HCEC 1CT (cell line): ENCODE results near the gene USP6NL.
A peak's percentile ranks its signal among the peaks of the same experiment; 100 is the strongest.

Experiments
- DNase-seq: peaks from one replicate; pipeline ENCODE4 v3.0.0-alpha.2; 2017

Gene USP6NL

DNA sequence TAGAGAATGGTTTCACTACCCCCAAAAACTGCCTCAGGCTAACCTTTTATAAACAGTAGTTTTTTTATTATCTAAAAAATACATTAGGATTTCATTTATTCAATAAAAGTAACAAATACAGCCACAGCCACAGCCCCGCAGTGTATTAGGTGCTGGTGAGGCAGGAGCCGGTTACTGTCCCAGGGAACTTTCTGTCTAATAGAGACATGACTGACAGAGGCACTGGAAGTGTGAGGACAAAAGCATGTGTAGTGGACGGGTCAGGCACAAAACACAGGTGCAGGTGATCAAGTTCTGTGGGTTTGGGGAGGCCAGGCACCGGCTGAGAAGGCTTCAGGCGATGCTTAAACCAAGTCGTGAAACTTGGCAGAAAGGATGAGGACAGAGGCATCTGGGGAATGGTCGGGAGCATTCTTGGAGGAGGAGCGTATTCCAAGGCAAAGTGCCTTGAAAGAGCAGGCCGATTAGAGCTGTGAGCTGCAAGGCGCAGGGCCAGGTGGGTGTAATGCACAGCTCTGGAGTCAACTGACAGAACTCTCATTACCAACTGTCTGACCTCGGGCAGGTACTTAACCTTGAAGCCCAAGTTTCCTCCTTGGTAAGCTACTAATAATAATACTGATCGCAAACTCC lies 138.2 kb downstream of the USP6NL start:
- no peak for DNase-seq

DNA sequence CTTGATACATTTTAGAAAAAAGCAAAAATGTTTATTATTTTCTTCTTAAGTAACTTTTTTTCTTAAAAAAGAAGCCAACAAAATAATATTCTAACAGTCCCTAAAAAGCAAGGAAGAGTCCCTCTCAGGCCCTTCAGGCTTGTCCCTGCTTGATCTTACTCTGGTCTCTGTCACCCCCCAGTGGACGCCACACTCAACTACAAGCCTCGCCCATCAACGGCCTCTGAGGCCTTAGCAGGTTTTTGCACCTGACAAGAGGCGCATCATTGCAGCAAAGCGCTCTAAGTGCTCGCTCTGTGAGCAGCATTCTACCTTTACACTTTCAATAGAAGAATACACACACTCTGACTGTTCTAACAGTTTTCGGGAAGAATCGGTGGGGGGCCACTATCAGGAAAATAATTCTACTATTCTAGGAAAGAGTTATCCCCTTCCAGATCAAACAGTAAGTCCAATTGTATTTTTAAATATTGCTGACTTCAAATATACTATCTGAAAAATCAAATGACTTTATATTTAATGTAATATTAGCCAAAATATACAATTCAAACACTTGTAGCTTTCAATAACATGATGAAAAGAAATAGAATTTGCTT lies 139.2 kb downstream of the USP6NL start:
- DNase-seq: peak; percentile 47

DNA sequence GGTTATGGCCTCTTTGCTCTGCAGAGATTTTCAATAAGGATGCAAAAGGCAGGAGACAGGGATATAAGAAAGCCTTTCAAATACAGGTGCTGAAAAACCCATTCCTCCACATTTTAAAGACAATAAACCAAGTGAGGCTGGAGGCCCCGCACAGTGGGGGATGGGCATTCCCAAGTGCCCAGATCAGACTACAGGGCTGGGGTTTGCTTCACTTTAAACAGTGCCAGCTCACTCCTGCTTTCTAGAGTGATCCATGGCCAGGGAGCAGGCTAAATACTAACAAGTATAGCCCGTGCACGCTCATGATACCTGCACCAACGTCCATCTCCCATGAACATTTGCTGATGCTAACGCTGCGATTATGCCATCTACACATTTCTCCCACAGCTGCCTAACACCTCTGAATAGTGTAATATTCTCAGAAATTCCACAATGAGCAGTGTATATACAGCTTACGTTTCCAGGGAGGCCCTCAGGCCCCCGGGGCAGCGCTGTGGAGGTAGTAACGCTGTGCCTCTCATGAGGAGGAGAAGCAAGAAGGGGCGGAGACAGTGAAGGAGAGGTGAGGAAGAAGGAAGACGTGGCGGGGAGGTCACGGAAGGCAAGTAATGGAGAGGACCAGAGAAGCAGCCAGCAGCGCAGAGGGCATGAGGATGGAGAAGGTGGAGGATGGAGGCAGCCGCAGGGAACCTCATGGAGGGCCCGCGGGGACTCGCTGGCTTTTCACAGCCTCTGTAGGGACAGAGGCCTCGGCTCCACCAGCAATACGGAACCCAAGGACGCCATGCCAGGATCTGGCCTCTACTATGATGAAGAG lies 141.7 kb downstream of the USP6NL start:
- no peak for DNase-seq

DNA sequence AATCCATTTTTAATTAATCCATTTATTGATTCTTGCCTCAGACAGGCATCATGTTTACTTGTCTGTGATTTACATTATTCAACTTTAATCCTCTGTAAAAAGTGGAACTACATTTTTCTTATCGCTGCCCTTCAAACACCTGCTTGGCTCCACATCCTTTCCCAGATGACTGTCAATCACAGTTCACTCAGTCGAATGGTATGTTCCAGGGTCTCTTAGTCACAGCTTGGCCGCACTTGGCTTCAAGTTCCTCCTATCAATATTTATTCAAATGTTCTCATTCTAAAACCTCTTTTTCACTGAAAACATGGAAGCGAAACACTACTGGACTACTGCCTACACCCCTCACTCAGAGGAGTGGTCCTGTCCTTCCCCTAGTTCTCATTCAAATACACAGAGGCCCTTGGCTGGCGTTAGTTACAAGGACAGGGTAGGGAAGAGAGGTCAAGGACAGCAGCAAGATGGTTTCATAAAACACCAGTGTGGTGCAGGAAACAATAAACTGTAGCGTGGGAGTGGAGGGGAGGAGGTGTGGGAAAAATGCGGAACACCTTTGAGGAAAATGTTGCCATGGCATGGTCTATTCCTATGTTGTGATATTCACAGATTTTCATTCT lies 143.2 kb downstream of the USP6NL start:
- DNase-seq: peak; percentile 53

DNA sequence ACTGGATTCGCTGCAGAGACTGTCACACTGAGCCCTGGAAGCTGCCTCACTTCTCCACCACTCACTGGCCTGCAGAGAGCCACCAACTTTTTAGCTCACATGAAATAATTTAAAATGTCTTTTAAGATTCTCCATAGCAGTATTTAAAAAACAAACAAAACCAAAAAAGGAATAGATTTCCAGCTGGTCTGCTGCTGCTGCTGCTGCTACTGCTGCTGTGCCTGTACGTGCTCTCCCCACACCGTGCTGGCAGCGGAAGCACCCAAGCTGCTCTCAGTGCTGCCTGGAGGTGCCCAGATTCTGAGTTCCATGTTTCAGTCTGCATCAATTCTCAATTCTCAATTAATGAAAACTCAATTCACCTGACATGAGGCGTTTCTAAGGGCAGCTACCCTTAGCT lies 146.0 kb downstream of the USP6NL start:
- DNase-seq: no peak

DNA sequence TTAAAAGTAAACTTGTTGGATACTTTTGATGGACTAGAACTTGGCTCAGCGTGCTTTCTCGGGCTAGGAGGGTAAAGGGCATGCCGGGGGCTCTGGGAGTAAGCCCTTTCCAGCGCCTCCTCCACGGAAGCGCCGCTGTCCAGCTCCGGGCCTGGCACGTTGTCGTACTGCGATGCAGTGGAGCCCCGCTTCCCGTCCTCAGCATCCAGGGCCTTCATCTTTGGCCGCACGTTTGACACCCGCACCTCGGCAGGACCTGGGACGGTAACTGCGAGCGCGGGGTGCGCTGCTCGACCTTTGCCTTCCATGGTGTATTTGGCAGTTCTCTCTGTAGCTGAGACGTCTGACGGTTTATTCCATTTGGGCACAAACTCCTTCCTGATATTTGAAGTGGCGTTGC lies 148.3 kb downstream of the USP6NL start:
- no peak for DNase-seq

DNA sequence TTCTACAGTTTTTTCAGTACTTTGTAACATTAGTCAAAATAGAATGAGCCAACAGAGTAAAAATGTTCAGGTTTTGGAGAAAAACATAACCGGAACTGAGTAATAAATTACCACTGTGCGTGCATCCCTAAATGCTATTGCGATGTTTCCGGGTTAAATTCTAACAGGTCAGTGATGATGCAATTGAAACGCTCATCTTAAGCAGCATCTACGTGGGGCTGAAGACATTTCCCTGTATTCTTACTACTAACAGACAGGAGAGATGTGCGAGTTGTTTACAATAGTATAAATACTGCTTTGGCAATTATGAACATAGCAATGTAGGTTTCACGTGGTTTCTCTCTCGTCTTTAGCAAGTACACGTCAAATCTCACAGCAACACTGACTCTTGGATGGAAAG lies 149.4 kb downstream of the USP6NL start:
- DNase-seq: no peak

DNA sequence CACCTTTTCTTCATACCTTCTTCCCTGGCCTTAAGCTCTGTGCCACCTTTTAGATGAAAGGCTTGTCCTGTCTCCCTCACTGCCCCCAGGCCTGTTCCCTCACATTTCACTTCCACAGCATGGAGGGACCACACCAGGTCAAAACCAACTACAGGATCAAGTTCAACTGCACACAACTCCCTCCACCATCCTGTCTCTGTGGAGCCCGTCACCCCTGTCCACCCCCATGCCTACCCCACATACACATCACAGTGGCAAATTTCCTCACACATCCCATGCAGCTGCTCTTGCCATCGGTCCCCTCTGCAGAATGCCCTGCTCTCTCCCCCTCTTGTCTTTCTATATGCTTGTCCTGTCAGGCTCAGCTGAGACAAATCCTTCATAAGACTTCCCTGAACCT lies 154.1 kb downstream of the USP6NL start:
- no peak for DNase-seq

DNA sequence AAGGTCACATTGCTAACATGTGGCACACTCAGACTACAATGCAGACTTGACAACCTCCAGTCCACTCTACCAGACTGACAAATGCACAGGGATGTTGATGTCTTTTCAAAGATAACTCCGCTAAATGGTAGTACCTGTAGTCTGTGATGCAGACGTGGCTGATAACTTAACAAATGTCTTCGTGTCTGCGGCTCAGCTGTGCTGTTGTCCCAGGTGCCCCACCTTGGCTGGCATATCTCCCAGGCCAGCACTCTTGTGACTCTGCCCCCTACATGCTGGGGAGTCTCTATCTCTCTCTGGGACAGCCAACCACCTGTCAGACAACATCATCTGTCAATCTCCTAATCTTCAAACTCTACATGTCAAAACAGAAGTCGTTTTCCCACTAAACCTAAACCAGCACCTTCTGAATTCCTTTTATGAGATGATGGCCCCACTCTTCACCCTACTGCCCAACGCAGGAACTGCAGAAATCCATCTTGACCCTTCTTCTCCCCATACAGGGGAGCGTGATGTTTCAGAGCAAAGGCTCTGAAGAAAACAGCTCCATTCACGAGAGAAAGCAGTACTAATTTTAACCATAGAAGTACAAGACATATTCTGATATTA lies 156.4 kb downstream of the USP6NL start:
- DNase-seq: no peak

DNA sequence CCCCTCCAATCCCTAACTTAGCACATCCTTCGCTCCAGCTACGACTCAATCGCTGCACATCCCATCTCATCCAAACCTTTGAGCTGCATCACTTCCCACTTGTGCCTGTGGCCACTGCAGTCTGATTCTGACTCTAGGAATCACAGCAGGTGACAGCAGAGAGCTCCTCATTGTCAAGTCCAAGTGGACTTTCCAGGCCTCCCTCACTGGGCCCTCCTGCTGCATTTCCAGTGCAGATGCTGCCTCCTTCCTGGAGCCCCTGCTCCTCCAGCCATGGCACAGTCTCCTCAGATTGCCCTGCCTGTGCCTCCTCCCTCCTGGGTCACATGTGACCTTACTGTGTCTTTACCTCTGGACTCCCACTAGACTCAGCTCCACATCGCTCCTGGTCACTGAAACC lies 157.3 kb downstream of the USP6NL start:
- DNase-seq: no peak

DNA sequence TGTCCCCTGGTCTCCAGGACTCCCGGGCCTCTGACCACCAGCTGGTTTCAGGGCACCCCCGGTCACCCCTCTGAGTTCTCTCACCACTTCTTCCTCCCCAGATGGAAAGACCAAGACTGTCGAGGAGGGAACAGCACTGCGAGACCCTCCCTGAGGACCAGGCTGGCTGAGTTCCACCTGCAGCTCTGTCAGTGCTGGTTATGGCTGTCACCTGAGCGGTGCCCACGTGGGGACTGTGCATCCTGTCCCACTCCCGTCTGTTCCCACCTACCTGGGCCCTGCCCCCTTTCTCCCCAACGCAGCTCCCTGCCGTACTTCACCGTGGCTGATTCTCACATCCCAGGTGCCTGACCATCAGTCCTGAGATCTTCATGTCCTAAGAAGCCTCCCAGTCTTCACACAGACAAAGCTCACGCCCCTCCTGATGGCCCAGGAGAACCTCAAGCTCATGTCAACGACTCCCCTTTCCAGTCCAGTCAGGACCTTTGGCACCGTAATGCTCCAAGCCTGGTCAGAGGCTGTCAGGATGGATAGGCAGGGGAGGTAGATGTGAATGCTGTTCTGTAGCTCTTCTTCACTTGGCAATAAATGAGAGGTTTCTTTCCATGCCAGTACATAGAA lies 159.7 kb downstream of the USP6NL start:
- no peak for DNase-seq

DNA sequence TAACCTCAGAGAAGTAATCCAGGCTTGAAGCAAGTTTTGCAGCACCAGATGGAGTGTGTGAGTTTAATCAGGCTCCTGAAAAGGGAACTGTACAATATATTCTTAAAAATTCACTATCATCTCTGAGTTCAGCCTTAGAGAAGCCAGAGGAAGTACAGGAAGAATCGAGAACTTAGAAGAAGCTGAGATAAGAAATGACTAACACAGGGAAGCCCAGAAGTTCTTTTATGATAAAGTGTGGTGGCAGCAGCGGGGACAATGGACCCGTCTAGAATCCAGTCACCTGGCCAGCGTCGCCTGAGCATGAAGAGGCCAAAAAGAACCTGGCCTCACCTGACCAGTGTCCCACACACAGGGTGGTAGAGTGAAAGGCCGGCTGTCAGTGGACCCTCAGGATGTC lies 161.0 kb downstream of the USP6NL start:
- no peak for DNase-seq

DNA sequence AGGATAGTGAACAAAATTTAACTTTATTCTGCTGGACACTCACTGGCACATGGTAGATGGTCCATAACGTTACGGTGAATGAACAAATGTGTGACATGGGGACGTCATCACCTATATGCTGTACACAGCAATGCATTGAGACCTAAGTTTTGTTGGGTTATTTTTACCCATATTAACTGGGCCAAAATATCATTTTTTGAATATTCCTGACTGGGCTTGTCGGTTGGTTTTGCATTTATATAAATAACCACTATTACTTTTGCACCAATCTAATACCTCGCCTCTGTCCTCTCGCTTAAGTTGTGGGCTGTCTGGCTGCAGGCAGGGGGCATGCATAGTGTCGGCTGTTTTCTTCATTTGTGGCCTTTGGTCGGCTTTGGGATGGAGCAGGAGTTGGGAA lies 161.7 kb downstream of the USP6NL start:
- no peak for DNase-seq

DNA sequence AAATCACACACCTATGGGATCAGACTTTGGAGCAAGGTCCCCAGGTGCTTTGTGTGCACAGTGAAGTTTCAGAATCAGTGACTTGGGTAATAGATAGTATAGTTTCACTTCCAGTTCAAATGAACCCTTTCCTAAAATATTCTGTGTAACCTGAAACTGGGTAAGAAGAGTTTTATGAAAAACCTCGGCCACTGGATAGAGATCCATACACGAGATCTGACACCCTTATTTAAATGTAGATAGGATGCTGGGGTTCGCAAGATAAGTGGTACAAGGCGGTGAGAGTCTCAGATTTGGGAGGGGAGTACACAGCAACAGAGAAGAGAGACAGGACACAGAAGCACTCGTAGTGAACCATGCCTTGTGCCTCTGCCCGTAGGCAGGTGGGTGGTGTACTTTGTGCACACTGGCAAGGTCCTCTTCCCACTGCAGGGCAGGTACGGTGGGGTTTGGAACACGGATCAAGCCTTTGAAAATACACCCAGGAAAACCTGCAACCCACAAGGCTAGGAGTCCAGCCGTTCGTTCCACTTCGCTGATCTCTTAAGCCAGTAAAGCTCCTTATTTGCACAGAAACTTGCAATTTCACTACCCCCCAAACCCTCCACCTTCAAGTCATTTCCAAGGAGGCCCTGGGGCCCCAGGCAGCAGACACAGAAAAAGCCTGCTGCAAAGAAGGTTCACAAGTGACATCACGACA lies 162.8 kb downstream of the USP6NL start:
- no peak for DNase-seq

DNA sequence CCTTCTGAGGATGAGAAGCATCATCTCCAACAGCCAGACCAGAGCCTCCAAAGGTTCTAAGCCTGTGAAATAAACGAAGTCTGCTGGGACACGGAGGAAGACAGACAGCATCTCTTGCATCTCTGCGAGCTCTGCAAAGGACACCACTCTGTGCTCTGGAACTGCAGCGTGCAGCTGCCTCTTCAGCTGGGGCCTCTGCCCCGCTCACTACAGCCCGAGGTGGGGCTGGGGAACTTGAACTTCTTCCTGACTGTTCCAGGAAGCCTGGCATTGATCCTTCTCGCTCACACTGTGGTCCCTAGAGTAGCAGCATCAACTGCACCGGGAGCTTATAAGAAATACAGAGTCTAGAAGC lies 163.3 kb downstream of the USP6NL start:
- no peak for DNase-seq

DNA sequence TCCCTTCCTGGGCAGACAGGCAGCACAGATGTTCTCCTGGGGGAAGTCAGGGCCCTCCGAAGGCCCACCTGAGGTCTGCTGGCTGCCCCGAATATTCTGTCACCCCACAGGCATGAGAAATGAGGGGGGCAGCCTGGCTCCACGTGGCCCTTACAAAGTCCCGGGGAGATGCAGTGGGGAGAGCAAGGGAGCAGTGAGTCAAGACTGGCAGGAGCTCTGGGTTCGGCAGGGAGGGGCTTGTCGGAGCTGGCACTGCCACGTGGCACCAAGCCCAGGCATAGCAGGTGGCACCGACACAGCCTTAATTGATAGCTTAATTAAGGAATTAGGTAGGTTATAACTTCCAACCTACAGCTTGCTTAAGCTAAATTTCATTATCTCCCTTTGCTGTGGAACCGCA lies 163.9 kb downstream of the USP6NL start:
- DNase-seq: no peak

DNA sequence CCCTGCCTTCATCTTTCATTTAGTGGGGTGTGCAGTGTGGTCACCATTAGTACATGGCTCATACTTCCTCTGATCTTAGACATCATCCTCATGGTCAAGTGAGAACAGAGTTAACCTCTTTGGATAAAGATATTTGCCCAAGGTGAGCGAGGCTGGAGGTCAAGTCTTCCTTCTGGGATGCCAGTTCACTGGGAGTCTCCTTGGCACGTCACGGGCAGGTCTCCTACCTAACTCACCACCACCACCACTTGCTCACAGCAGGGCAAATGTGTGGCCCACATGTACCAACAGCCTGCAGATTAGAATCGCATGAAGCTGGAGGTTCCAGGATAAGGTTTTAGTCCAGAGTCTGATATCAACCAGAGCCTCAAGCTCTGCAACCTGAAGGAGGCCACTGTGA lies 164.6 kb downstream of the USP6NL start:
- no peak for DNase-seq

DNA sequence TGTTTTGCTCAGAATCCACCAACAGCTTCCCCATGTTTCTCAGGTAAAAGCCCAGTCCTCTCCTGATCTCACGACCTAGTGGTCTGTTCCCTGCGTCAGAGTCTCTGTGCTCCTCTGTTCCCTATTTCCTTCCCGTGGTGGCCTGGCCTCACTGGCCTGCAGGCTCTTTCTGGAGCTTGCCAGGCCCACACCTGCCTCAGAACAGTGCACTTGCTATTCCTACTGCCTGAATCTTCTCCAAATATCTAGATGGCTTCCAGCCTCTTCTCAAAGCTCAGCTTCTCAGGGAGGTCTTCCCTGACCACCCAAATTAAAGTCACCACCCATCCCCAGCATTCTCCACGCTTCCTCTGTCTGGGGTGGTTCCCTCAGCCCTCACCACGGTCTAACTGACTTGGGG lies 165.3 kb downstream of the USP6NL start:
- DNase-seq: no peak

DNA sequence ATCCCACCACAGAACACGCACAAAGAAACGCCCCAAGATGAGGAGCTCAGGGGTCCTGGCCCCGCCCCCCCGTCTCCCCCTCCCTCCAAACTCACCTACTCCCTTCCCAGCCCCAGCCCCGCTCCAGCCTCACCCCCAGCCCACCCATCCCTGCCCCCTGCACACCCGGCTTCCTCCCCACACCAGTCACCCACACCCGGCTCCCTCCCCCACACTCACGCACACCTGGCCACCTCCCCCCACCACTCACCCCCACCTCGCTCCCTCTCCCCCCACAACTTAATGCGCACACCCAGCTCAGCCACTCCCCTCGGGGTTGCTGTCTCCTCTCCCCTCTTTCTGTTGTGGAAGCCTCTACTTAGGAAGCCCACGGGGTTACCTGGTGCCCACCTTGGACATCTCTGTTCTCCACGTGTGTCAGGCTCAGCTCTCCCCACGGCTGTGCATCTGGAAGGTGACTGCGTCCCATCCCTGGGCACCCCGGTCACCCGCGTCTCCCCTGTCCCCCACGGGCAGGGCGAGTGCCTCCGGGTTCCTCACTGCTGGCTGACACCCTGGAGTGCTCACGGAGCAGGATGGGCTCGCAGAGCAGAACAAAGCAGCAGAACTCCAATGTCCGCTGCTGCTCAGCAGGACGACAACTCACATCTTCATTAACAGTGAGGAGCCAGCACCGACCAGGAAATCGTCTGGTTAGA lies 166.8 kb downstream of the USP6NL start:
- DNase-seq: no peak

DNA sequence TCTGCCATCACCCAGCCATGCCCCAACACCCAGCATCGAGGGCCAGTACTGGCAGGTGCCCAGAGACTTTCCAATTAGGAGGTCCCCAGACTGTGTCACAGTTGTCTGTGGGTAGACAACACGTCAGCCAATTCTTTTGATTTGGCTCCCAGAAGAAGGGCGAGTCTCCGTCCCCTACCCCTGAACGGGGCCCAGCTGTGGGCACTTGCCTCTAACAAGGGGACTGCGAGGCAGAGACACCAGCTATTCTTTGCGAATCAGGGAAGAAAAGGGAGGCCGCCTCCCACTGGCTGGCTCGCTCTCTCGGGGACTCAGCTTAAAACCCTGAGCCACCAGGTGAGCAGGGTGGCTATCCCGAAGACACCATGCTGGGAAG lies 167.3 kb downstream of the USP6NL start:
- no peak for DNase-seq

DNA sequence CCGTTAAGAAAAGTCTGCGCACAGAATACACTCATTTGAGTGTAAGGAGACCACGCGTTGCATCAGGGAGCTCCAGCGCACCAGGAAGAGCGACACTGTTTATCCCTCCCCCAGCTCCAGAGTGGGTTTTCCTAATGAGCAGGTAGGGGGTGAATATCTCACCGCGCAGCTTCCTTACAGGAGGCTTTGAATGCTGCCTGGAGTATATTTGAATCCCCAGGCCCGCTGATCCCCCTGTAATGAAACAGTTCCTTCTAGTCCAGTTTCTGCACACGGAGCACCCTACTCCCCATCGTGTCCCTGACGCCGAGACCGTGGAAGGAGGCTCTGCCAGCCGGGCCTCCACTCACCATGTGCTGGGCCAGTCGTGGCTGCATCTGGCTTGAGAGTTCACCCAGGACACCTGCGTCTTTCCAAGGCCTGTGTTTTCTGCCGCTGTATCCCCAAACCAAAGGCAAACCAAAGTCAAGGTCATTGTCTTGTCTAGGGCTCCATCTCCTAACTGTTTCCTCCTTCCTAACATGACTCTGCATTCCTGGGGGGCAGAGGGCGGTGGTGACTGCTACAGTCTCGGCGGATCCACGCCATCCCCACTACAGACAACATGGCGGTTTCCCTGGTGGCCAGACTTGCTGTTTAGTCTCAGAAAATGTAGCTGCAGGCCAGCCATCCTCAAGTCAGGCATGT lies 167.8 kb downstream of the USP6NL start:
- no peak for DNase-seq
